NCI-H2029 (cell line): Measurements from ENCODE around the gene PAFAH1B1.
"Not testable (repeated sequence)": the region's sequence is repeated elsewhere in the genome, so short reads cannot be mapped to it uniquely, and the experiment has no call there.

ENCODE experiments used
- DNase-seq: peaks from one replicate; lab custom pipeline; 2025; lab: John Stamatoyannopoulos, UW

Gene PAFAH1B1

GRCh38 chr17:2635675-2636074 lies 42.2 kb downstream of the PAFAH1B1 start:
- no peak for DNase-seq

GRCh38 chr17:2636169-2636930 lies 42.9 kb downstream of the PAFAH1B1 start:
- DNase-seq = no peak

- DNase-seq = no peak
Observed at GRCh38 chr17:2637422-2637821, 44.0 kb downstream of the PAFAH1B1 start.

- no peak for DNase-seq
Observed at GRCh38 chr17:2644971-2645370, 51.5 kb downstream of the PAFAH1B1 start.

- no peak for DNase-seq
Observed at GRCh38 chr17:2647957-2648356, 54.5 kb downstream of the PAFAH1B1 start.

- DNase-seq = no peak
Observed at GRCh38 chr17:2649191-2649590, 55.7 kb downstream of the PAFAH1B1 start.

- DNase-seq = not testable (repeated sequence)
Observed at GRCh38 chr17:2652911-2653310, 59.5 kb downstream of the PAFAH1B1 start.

- no peak for DNase-seq
Observed at GRCh38 chr17:2655546-2655945, 62.1 kb downstream of the PAFAH1B1 start.

GRCh38 chr17:2656283-2656682 lies 62.8 kb downstream of the PAFAH1B1 start:
- no peak for DNase-seq

GRCh38 chr17:2659337-2659736 lies 65.9 kb downstream of the PAFAH1B1 start:
- not testable (repeated sequence) for DNase-seq

GRCh38 chr17:2660410-2660809 lies 67.0 kb downstream of the PAFAH1B1 start:
- not testable (repeated sequence) for DNase-seq

GRCh38 chr17:2672026-2672425 lies 78.6 kb downstream of the PAFAH1B1 start:
- DNase-seq = no peak

GRCh38 chr17:2679247-2679646 lies 85.8 kb downstream of the PAFAH1B1 start:
- DNase-seq = not testable (repeated sequence)

GRCh38 chr17:2680961-2681360 lies 87.5 kb downstream of the PAFAH1B1 start:
- DNase-seq = no peak

- no peak for DNase-seq
Observed at GRCh38 chr17:2681650-2682049, 88.2 kb downstream of the PAFAH1B1 start.

- no peak for DNase-seq
Observed at GRCh38 chr17:2682176-2682938, 88.9 kb downstream of the PAFAH1B1 start.

GRCh38 chr17:2683912-2684311 lies 90.5 kb downstream of the PAFAH1B1 start:
- DNase-seq = no peak

GRCh38 chr17:2684549-2684948 lies 91.1 kb downstream of the PAFAH1B1 start:
- DNase-seq = no peak

- DNase-seq = no peak
Observed at GRCh38 chr17:2685696-2686095, 92.2 kb downstream of the PAFAH1B1 start.

GRCh38 chr17:2687074-2687418 lies 93.6 kb downstream of the PAFAH1B1 start:
- DNase-seq = no peak

- peak; percentile 30 for DNase-seq
Observed at GRCh38 chr17:2688351-2689342, 95.2 kb downstream of the PAFAH1B1 start.
